Testis (tissue), 2 donors: ENCODE results near the gene TRUB1.
"Not testable (repeated sequence)": the region's sequence is repeated elsewhere in the genome, so short reads cannot be mapped to it uniquely, and the experiment has no call there.

Source experiments
- POLR2A ChIP-seq: fragments of 450-650 bp; IDR thresholded peaks from one replicate; pipeline ENCODE4 v1.6.1; 2017; ENCODE audit warnings: antibody characterized with exemption, mild to moderate bottlenecking, moderate library complexity
- TF ChIP-seq, protein P1 (sequence below), 3 experiments: fragments of 450-650 bp in 2 of 3; fragments of 200-600 bp in 1 of 3; sonication (generic) in 1 of 3; IDR thresholded peaks; one replicate each; pipeline ENCODE4 v1.5.1; 2016 to 2019; ENCODE audit warnings: antibody characterized with exemption in 3 of 3, mild to moderate bottlenecking in 2 of 3, moderate library complexity in 1 of 3

DNA sequence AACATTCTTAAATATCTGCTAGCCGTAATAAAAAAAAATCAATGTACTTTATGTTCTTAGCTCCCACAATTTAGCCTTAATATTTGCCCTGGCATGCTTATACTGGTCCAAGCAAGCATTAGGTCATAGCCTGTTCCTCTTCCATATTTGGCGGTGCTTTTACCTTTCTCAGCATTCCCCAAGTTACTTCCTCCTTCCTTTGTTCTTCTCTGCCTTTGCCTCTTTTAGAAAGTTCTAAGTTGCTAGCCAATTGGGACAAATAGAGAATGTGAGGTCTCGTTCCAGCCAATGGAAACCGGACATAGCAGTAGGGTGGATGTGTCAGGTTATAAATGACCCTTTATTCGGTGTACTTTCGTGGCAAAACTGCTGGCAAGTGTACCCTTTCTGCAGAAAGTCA lies 41.0 kb upstream of the TRUB1 start:
- TF ChIP-seq, protein P1, sequence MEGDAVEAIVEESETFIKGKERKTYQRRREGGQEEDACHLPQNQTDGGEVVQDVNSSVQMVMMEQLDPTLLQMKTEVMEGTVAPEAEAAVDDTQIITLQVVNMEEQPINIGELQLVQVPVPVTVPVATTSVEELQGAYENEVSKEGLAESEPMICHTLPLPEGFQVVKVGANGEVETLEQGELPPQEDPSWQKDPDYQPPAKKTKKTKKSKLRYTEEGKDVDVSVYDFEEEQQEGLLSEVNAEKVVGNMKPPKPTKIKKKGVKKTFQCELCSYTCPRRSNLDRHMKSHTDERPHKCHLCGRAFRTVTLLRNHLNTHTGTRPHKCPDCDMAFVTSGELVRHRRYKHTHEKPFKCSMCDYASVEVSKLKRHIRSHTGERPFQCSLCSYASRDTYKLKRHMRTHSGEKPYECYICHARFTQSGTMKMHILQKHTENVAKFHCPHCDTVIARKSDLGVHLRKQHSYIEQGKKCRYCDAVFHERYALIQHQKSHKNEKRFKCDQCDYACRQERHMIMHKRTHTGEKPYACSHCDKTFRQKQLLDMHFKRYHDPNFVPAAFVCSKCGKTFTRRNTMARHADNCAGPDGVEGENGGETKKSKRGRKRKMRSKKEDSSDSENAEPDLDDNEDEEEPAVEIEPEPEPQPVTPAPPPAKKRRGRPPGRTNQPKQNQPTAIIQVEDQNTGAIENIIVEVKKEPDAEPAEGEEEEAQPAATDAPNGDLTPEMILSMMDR (IDR thresholded peaks at IDR 0.05): not testable (repeated sequence)
- not testable (repeated sequence) for TF ChIP-seq POLR2A
